Measurements from ENCODE around the gene SLC7A14.

The SLC7A14 gene

DNA sequence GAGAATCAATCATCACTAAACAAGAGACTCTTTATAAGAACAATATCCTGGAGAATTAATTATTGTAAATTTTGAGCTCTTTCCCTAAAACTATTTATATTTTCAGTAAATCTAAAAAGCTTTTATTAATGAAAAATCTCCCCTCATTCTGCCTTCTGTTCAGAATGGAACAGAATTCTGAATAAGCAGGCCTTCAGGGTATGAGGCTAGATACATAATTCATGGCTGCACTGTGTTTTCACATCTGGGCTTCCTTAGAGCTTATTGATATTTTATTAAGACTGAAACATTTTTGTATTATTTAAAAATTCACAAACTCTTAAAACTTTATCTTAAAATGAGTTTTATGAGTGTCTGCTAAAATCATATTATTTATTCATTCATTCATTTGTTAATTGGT lies 142.4 kb downstream of the SLC7A14 start:
- H2AFZ ChIP-seq (ENCODE audit: low read depth, low read length), result no peak overlapping the region
- TF ChIP-seq, protein P1, sequence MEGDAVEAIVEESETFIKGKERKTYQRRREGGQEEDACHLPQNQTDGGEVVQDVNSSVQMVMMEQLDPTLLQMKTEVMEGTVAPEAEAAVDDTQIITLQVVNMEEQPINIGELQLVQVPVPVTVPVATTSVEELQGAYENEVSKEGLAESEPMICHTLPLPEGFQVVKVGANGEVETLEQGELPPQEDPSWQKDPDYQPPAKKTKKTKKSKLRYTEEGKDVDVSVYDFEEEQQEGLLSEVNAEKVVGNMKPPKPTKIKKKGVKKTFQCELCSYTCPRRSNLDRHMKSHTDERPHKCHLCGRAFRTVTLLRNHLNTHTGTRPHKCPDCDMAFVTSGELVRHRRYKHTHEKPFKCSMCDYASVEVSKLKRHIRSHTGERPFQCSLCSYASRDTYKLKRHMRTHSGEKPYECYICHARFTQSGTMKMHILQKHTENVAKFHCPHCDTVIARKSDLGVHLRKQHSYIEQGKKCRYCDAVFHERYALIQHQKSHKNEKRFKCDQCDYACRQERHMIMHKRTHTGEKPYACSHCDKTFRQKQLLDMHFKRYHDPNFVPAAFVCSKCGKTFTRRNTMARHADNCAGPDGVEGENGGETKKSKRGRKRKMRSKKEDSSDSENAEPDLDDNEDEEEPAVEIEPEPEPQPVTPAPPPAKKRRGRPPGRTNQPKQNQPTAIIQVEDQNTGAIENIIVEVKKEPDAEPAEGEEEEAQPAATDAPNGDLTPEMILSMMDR (IDR thresholded peaks at IDR 0.05; ENCODE audit: borderline replicate concordance, extremely low read depth, low read length, poor library complexity, severe bottlenecking), result no peak
- TF ChIP-seq EZH2 (IDR thresholded peaks at IDR 0.05; ENCODE audit: borderline replicate concordance, low read depth, low read length, severe bottlenecking), result no peak
- no peaks in the 10 kb centered on the region for H3K9me3 ChIP-seq (ENCODE audit: insufficient read depth, low read length, severe bottlenecking)
- no peaks in the 10 kb centered on the region for H3K79me2 ChIP-seq (ENCODE audit: insufficient read depth, low read length)
- no peak overlapping the region for H3K9ac ChIP-seq (ENCODE audit: low read depth, low read length)
- no peak overlapping the region for H3K4me2 ChIP-seq (ENCODE audit: insufficient read depth, low read length)
- peaks cover 22% of the 10 kb centered on the region for H3K27me3 ChIP-seq (ENCODE audit: insufficient read depth, low read length, poor library complexity)
- H3K4me3 ChIP-seq (ENCODE audit: low read depth in 1 of 2, low read length in 2 of 2), result no peak overlapping the region
- no peak overlapping the region for H3K27ac ChIP-seq (ENCODE audit: low read length)
- H3K4me1 ChIP-seq (ENCODE audit: insufficient read depth, low read length), result no peaks in the 10 kb centered on the region
- ATAC-seq (ENCODE audit: insufficient read depth, low read depth) (no peak), DNase-seq (no peak)
- H3K36me3 ChIP-seq (ENCODE audit: insufficient read depth, low read length), result no peaks in the 10 kb centered on the region
- H4K20me1 ChIP-seq (ENCODE audit: insufficient read depth, low read length), result no peaks in the 10 kb centered on the region

DNA sequence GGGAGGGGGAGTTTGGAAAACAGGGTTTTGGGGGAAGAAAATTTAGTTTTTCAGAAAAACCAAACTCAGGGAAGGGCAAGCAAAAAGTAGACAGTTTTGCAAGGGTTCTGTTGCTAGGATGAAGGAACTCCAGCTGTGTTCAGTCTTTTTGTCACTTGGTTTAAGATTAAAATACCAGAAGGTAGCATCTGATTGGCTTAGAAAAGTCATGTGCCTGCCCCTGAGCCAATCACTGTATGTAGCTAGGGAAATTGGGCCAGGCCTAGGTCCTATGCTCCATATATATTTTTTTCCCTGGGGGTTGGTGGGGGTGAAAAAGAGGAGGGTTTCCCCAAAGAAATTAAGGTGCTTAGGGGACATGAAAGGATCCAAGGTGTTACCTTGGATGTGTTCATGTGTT lies 142.9 kb downstream of the SLC7A14 start:
- H3K36me3 ChIP-seq (ENCODE audit: insufficient read depth, low read length), result no peaks in the 10 kb centered on the region
- H3K9me3 ChIP-seq (ENCODE audit: insufficient read depth, low read length, severe bottlenecking), result no peaks in the 10 kb centered on the region
- ATAC-seq (ENCODE audit: insufficient read depth, low read depth), result no peak
- no peak for DNase-seq
- TF ChIP-seq, protein P1 (IDR thresholded peaks at IDR 0.05; ENCODE audit: borderline replicate concordance, extremely low read depth, low read length, poor library complexity, severe bottlenecking), result no peak
- no peak for TF ChIP-seq EZH2 (IDR thresholded peaks at IDR 0.05; ENCODE audit: borderline replicate concordance, low read depth, low read length, severe bottlenecking)
- H3K4me2 ChIP-seq (ENCODE audit: insufficient read depth, low read length), result no peak overlapping the region
- no peak overlapping the region for H2AFZ ChIP-seq (ENCODE audit: low read depth, low read length)
- no peaks in the 10 kb centered on the region for H3K79me2 ChIP-seq (ENCODE audit: insufficient read depth, low read length)
- H3K27ac ChIP-seq (ENCODE audit: low read length), result no peak overlapping the region
- H4K20me1 ChIP-seq (ENCODE audit: insufficient read depth, low read length), result no peaks in the 10 kb centered on the region
- H3K27me3 ChIP-seq (ENCODE audit: insufficient read depth, low read length, poor library complexity), result peaks cover 24% of the 10 kb centered on the region
- H3K9ac ChIP-seq (ENCODE audit: low read depth, low read length), result no peak overlapping the region
- no peaks in the 10 kb centered on the region for H3K4me1 ChIP-seq (ENCODE audit: insufficient read depth, low read length)
- H3K4me3 ChIP-seq (ENCODE audit: low read depth in 1 of 2, low read length in 2 of 2), result no peak overlapping the region

DNA sequence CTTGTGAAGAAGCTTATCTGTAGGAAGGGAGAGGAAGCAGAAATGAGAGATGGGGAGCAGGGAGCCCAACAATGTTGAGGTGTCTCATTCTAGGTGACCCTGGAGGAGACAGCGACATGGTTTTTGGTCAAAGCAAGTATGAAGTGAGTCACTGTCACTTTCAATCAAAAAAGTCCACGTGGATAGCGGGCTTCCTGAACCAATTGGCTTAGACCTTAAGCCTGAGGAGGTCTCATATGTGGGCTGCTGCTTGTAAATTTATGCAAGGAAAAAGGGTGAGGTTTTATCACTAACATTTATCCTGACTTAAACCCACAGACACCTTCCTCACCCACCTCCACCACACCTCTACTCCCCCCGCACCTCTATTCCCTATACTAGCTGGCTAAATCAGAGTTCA lies 144.5 kb downstream of the SLC7A14 start:
- Histone ChIP-seq H3K4me2 (ENCODE audit: insufficient read depth, low read length) (no peak overlapping the region), H2AFZ (ENCODE audit: low read depth, low read length) (no peak overlapping the region)
- TF ChIP-seq, protein P1 (IDR thresholded peaks at IDR 0.05; ENCODE audit: borderline replicate concordance, extremely low read depth, low read length, poor library complexity, severe bottlenecking), result no peak
- TF ChIP-seq EZH2 (IDR thresholded peaks at IDR 0.05; ENCODE audit: borderline replicate concordance, low read depth, low read length, severe bottlenecking), result no peak

DNA sequence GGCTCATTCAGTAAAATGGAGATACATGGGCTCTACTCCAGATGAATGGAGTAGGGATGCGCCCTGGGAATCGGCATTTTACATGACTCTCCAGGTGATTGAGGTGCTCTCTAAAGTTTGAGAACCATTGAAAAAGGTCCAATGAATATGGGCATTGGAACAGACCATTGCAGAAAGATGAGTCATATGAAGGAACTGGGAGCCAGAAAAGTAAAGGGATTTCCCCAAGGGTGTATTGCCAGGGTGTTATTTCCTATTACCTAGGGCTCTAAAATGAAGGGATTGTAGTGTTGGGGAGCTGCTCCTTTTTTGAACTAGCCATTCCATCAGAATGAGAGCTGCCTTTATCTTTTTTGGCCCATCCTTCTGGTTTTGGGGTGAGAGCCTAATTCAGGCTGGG lies 145.5 kb downstream of the SLC7A14 start:
- Histone ChIP-seq H3K36me3 (ENCODE audit: insufficient read depth, low read length) (no peaks in the 10 kb centered on the region), H3K4me1 (ENCODE audit: insufficient read depth, low read length) (no peaks in the 10 kb centered on the region), H3K4me2 (ENCODE audit: insufficient read depth, low read length) (no peak overlapping the region), H4K20me1 (ENCODE audit: insufficient read depth, low read length) (no peaks in the 10 kb centered on the region), H3K4me3 (ENCODE audit: low read depth in 1 of 2, low read length in 2 of 2) (no peak overlapping the region), H3K79me2 (ENCODE audit: insufficient read depth, low read length) (no peaks in the 10 kb centered on the region), H3K27ac (ENCODE audit: low read length) (no peak overlapping the region), H3K9me3 (ENCODE audit: insufficient read depth, low read length, severe bottlenecking) (no peaks in the 10 kb centered on the region), H3K27me3 (ENCODE audit: insufficient read depth, low read length, poor library complexity) (peaks cover 26% of the 10 kb centered on the region), H3K9ac (ENCODE audit: low read depth, low read length) (no peak overlapping the region), H2AFZ (ENCODE audit: low read depth, low read length) (no peak overlapping the region)
- no peak for DNase-seq
- no peak for ATAC-seq (ENCODE audit: insufficient read depth, low read depth)
- TF ChIP-seq, protein P1 (IDR thresholded peaks at IDR 0.05; ENCODE audit: borderline replicate concordance, extremely low read depth, low read length, poor library complexity, severe bottlenecking), result no peak
- no peak for TF ChIP-seq EZH2 (IDR thresholded peaks at IDR 0.05; ENCODE audit: borderline replicate concordance, low read depth, low read length, severe bottlenecking)

More for the DNA sequence above, 144.5 kb downstream of the SLC7A14 start:
- Histone ChIP-seq H4K20me1 (ENCODE audit: insufficient read depth, low read length) (no peaks in the 10 kb centered on the region), H3K9me3 (ENCODE audit: insufficient read depth, low read length, severe bottlenecking) (no peaks in the 10 kb centered on the region), H3K27me3 (ENCODE audit: insufficient read depth, low read length, poor library complexity) (peaks cover 26% of the 10 kb centered on the region), H3K4me3 (ENCODE audit: low read depth in 1 of 2, low read length in 2 of 2) (no peak overlapping the region), H3K36me3 (ENCODE audit: insufficient read depth, low read length) (no peaks in the 10 kb centered on the region), H3K79me2 (ENCODE audit: insufficient read depth, low read length) (no peaks in the 10 kb centered on the region), H3K27ac (ENCODE audit: low read length) (no peak overlapping the region), H3K4me1 (ENCODE audit: insufficient read depth, low read length) (no peaks in the 10 kb centered on the region), H3K9ac (ENCODE audit: low read depth, low read length) (no peak overlapping the region)
- ATAC-seq (ENCODE audit: insufficient read depth, low read depth) (no peak), DNase-seq (no peak)
